Neutrophil (primary cell): ENCODE measurements around the gene SLC26A6.

ENCODE experiments used
- H3K27ac ChIP-seq: fragments of 200-600 bp; sonication (generic); 2 replicates; pipeline ENCODE4 v1.5.1; 2016; ENCODE audit warnings: mild to moderate bottlenecking, moderate library complexity
- H3K27me3 ChIP-seq: fragments of 200-600 bp; sonication (generic); 2 replicates; pipeline ENCODE4 v1.6.0; 2016; ENCODE audit warnings: mild to moderate bottlenecking
- H3K36me3 ChIP-seq: fragments of 200-600 bp; sonication (generic); 2 replicates; pipeline ENCODE4 v1.5.1; 2017
- H3K4me1 ChIP-seq, 2 experiments: fragments of 200-600 bp in 1 of 2; sonication (generic) in 1 of 2; 1 replicate in 1 of 2; 2 replicates in 1 of 2; pipeline versions ENCODE4 v1.5.1 to v1.6.1; 2013 to 2016; ENCODE audit warnings: low read depth in 1 of 2, low read length in 1 of 2, mild to moderate bottlenecking in 1 of 2, moderate library complexity in 1 of 2; ENCODE audit not compliant: control insufficient read depth in 1 of 2, insufficient read depth in 1 of 2
- H3K4me3 ChIP-seq, 2 experiments: fragments of 200-600 bp in 1 of 2; sonication (generic) in 1 of 2; 1 replicate in 1 of 2; 2 replicates in 1 of 2; pipeline ENCODE4 v1.5.1; 2013 to 2016; ENCODE audit warnings: low read depth in 1 of 2, low read length in 1 of 2, mild to moderate bottlenecking in 1 of 2, moderate library complexity in 1 of 2
- H3K9me3 ChIP-seq: fragments of 200-600 bp; sonication (generic); 2 replicates; pipeline ENCODE4 v1.5.1; 2016
- TF ChIP-seq, protein P1 (sequence below): fragments of 200-600 bp; sonication (generic); IDR thresholded peaks from 2 replicates; pipeline ENCODE4 v1.5.1; 2016; ENCODE audit warnings: antibody characterized with exemption

Gene SLC26A6

DNA sequence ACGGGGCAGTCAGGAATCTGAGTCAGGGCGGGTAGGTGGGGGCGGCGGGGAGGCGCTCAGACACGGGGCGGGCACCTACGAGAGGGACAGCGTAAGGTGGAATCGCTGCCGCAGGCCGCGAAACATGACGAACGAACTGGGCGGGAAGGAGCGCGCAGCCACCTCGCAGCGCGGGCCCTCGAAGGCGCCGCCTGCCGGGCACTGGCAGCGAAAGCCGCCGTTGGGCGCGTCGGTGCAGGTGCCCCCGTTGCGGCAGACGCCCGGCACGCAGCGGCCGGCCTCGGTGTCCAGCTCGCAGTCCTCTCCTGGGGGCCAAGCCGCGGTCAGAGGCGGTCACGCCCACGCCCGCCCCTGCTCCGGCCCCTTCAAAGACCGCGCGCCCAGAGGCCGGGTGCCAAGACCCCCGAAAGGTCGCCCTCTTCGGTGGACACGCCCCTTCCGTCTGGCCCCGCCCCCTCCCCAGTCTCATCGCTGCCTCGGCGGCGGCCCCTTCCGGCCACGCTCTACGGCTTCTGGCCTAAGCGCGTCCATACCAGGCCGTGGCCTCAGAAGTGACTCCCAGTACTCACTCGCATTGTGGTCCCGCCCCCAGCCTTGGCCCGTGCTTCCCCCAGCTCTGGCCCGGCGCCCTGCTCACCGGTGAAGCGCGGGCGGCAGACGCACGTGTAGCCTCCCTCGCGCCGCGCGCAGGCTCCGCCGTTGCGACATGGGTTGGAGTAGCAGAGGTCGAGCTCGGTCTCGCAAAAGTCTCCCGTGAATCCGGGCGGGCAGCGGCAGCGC lies 21.0 kb upstream of the SLC26A6 start:
- Histone ChIP-seq H3K4me3 (peak overlapping the region; percentile 61 to 74), H3K4me1 (peaks cover 16 to 20% of the 10 kb centered on the region in 2 experiments), H3K27ac (peak overlapping the region; percentile 20), H3K27me3 (peaks cover 69% of the 10 kb centered on the region), H3K36me3 (no peaks in the 10 kb centered on the region), H3K9me3 (no peaks in the 10 kb centered on the region)
- TF ChIP-seq, protein P1, sequence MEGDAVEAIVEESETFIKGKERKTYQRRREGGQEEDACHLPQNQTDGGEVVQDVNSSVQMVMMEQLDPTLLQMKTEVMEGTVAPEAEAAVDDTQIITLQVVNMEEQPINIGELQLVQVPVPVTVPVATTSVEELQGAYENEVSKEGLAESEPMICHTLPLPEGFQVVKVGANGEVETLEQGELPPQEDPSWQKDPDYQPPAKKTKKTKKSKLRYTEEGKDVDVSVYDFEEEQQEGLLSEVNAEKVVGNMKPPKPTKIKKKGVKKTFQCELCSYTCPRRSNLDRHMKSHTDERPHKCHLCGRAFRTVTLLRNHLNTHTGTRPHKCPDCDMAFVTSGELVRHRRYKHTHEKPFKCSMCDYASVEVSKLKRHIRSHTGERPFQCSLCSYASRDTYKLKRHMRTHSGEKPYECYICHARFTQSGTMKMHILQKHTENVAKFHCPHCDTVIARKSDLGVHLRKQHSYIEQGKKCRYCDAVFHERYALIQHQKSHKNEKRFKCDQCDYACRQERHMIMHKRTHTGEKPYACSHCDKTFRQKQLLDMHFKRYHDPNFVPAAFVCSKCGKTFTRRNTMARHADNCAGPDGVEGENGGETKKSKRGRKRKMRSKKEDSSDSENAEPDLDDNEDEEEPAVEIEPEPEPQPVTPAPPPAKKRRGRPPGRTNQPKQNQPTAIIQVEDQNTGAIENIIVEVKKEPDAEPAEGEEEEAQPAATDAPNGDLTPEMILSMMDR: peak; percentile 68

DNA sequence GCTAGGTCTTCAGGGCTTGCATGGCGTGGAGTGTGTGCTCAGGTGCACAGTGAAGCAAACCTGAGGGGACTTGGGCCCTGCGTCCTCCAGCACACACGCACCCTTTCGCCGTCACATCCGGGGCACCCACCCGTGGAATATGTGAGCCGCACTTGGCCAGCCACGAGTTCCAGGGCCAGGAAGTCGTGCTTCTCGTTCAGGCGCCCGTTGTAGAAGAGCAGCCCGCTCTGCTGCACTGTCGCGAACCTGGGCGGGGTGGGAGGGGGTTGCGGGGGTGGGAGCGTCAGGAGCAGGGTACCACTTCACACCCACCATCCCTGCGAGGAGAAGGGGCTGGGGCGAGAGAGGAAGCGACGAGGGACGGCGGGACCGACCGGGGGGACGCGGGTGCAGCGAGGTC lies 20.3 kb upstream of the SLC26A6 start:
- Histone ChIP-seq H3K4me3 (peak overlapping the region; percentile 61 to 74), H3K4me1 (peaks cover 16 to 20% of the 10 kb centered on the region in 2 experiments), H3K27me3 (peaks cover 63% of the 10 kb centered on the region), H3K36me3 (no peaks in the 10 kb centered on the region), H3K27ac (no peak overlapping the region), H3K9me3 (no peaks in the 10 kb centered on the region)
- TF ChIP-seq, protein P1: no peak

DNA sequence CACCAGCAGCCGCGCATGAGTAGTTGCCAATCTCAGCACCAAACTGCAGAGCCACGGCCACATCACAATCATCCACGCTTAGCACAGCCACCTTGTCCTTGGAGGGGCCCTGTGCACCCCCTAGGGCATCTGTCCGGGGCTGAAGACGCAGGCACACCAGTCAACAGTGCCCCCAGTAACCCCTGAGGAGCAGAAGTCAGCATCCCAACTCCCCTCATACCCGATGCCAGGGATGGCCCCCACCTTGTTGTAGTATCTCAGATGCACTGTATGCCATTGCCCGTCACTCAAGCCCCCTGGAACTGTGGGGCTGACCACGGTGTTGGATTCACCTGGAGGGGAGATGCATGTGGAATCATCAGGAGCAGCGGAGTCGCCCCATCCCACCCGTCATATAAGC lies 19.8 kb upstream of the SLC26A6 start:
- Histone ChIP-seq H3K27ac (no peak overlapping the region), H3K27me3 (peaks cover 57% of the 10 kb centered on the region), H3K9me3 (no peaks in the 10 kb centered on the region), H3K4me3 (no peak overlapping the region), H3K4me1 (peaks cover 16 to 20% of the 10 kb centered on the region in 2 experiments), H3K36me3 (no peaks in the 10 kb centered on the region)
- TF ChIP-seq, protein P1: no peak

DNA sequence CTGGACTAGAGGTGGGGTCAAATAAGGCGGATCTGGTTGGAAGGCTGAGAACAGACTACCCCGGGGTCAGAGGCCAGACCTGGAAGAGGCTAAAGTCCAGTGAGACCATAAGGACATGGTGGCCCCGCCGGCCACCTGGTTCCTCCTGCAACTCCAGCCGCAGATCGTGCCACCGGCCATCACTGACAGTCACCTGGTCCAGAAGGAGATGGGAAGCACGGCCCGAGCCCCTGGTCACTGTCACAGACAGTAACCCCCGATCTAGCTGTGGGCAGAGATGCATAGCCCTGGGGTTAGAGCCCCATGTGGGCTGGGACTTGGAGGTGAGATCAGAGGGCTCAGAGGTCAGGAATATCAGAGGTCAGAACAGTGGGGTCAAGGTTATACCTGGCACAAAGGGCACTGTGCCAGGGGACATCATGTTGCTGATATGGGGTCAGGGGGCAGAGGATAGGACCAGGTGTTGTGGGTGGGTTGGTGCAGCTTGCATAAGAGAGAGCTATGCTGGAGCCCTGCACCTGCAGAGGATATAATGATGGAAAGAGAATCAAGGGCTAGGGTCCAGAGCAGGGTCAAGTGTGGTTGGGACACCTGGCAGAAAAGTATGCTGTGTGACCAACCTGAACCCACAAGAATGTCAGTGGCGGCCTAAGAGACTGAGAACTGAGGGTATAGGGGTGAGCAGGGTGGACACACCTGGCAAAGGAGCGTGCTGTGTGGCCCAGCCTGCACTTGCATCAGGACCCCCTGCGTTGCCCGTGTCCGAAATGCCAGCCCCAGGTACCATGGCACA lies 17.9 kb upstream of the SLC26A6 start:
- H3K9me3 ChIP-seq: no peaks in the 10 kb centered on the region
- H3K4me1 ChIP-seq: peaks cover 16 to 20% of the 10 kb centered on the region in 2 experiments
- H3K36me3 ChIP-seq: no peaks in the 10 kb centered on the region
- H3K4me3 ChIP-seq: no peak overlapping the region
- H3K27me3 ChIP-seq: peaks cover 38% of the 10 kb centered on the region
- no peak overlapping the region for H3K27ac ChIP-seq
- TF ChIP-seq, protein P1: no peak

DNA sequence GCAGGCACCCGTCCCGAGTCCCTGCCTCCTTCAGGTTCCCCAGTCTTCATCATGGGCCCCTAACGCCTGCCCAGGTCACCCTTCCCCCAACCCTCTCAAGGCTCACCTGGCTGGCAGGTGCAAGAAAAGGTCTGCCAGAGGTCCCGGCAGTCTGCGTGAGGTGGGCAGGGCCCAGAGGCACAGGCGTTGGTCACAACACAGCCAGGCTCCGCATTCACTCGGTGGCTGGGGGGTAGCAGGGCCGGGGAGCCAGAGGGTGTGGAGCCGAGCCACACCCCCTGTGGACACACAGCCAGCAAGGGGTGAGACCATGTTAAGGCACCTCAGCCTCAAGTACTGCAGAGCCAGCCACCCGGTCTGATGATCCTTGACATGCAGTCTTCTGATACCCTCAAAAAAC lies 16.5 kb upstream of the SLC26A6 start:
- H3K36me3 ChIP-seq: no peaks in the 10 kb centered on the region
- H3K27ac ChIP-seq: no peak overlapping the region
- TF ChIP-seq, protein P1: no peak
- no peaks in the 10 kb centered on the region for H3K9me3 ChIP-seq
- peaks cover 11 to 18% of the 10 kb centered on the region in 2 experiments for H3K4me1 ChIP-seq
- H3K4me3 ChIP-seq: no peak overlapping the region
- H3K27me3 ChIP-seq: peaks cover 24% of the 10 kb centered on the region
